Activated CD8-positive, alpha-beta memory T cell treated with anti-CD3 and anti-CD28 coated beads, Interleukin-2, amount 50 U/mL, for 4 hours (primary cell): ENCODE measurements around the gene EMX1.

Experiments
- DNase-seq: peaks from one replicate; pipeline ENCODE4 v3.0.0-alpha.2; 2020

Gene EMX1

DNA sequence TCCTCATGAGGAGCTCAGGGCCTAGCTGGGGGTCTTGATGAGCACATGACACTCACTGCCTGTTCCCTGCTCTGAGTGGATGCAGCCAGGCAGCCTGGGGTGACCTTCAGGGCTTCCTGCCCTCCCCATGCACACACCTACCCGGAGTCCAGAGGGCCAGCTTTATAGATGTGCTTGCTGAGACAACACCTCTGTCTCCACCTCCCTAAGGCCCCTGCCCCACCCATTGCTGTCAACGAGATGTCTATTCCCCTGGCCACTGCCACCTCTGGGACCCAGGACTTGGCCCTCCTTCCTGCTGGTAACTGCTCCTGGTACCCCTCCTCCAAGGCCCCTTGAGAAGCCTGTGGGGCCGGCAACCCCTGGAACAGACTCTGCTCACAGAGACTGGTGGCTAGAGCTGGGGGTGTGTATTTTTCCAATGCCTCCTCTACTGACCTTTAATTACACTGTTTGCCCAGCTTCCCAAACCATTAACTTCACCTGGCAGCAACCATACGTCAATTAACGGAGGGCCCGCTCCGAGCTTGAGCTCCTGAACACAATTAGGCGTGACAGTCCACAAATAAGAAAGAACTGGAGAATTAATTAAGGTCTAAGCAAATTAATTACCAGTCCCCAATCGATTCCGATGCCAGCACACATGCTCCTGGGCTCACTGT is 66.3 kb downstream of the EMX1 start:
- no peak for DNase-seq

DNA sequence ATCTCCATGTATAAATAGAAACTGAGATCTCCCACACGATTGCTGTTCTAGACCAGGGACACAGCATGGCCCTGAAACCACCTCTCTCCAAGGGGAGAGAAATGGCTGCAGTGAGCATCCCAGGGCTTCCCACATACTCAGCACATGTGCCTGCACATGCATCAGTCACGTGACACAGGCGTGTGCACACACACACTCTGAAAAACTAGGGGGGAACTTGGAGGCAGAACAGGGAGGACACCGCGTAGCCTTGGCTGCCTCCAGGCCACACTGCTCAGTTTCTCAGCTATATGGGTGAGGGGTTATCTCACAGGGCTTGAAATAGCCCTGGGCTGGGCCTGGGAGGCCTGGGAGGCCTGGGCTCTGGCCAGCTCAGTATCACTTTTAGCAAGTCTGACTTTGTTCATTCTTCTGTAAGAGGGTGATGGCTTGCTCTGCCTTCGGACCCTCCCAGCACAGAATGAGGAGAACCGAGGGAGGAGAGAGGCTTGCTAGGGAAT is 66.9 kb downstream of the EMX1 start:
- DNase-seq: no peak
